H1 (cell line): ENCODE data around the gene STK33. TPM values are rescaled to one million over a fixed set of nuclear protein-coding genes. Genes with fewer than 3 reads are reported as not detected.

Source experiments
- CTCF ChIA-PET: fragments of 300-600 bp; sonication (Branson Sonifier 250); formaldehyde crosslinking; loops from one replicate; lab custom pipeline; 2021; ENCODE audit not compliant: partially characterized antibody; lab: Charles Lee
- POLR2A ChIA-PET: fragments of 300-600 bp; sonication (Branson Sonifier 250); formaldehyde crosslinking; loops from one replicate; lab custom pipeline; 2021; ENCODE audit warnings: inconsistent platforms; ENCODE audit not compliant: partially characterized antibody; lab: Charles Lee
- DNase-seq, 2 experiments: peaks; one replicate each; pipeline versions ENCODE4 v3.0.0 to v3.0.0-alpha.2; 2010 to 2022; ENCODE audit warnings: low spot score in 2 of 2, low read depth in 1 of 2, mixed read lengths in 1 of 2
- FAIRE-seq: peaks from 2 replicates; lab custom pipeline; 2011; peaks lifted over from hg19 to GRCh38; lab: Jason Lieb, UNC
- H2AFZ ChIP-seq: 2 replicates; pipeline ENCODE4 v1.8.1; 2012; ENCODE audit warnings: low read length, inconsistent platforms
- H2AK5ac ChIP-seq: 2 replicates; pipeline ENCODE4 v1.6.1; 2013; ENCODE audit warnings: low read depth, low read length
- H2BK120ac ChIP-seq: replicated peaks from 2 replicates; pipeline ENCODE3; 2013; ENCODE audit warnings: low read depth, low read length, inconsistent platforms
- H2BK12ac ChIP-seq: 2 replicates; pipeline ENCODE4 v1.6.1; 2013; ENCODE audit warnings: low read depth, low read length
- H2BK15ac ChIP-seq: 2 replicates; pipeline ENCODE4 v1.6.1; 2013; ENCODE audit warnings: low read length
- H2BK20ac ChIP-seq: 2 replicates; pipeline ENCODE4 v1.6.1; 2013; ENCODE audit warnings: low read length
- H2BK5ac ChIP-seq: 2 replicates; pipeline ENCODE4 v1.6.1; 2013; ENCODE audit warnings: low read depth, low read length
- H3K14ac ChIP-seq: 2 replicates; pipeline ENCODE4 v1.6.1; 2013; ENCODE audit warnings: inconsistent platforms; ENCODE audit not compliant: insufficient read length
- H3K18ac ChIP-seq: 2 replicates; pipeline ENCODE4 v1.6.1; 2013; ENCODE audit warnings: low read length; ENCODE audit errors: extremely low read depth
- H3K23ac ChIP-seq: 2 replicates; pipeline ENCODE4 v1.6.1; 2013; ENCODE audit warnings: inconsistent platforms; ENCODE audit not compliant: insufficient read length
- H3K23me2 ChIP-seq: 2 replicates; pipeline ENCODE4 v1.6.1; 2013; ENCODE audit warnings: low read depth, low read length
- H3K27ac ChIP-seq: 2 replicates; pipeline ENCODE4 v1.6.1; 2011; ENCODE audit warnings: low read depth, low read length, inconsistent platforms
- H3K27me3 ChIP-seq, 4 experiments: replicated peaks in 1 of 4; 1 replicate in 1 of 4; 2 replicates in 3 of 4; pipeline versions ENCODE4 v1.6.1 to v1.8.1; 2011 to 2013; ENCODE audit warnings: low read length in 3 of 4, mild to moderate bottlenecking in 3 of 4, inconsistent platforms in 2 of 4, mixed read lengths in 2 of 4, moderate library complexity in 1 of 4; ENCODE audit not compliant: control insufficient read depth in 3 of 4, insufficient read depth in 3 of 4; ENCODE audit errors: extremely low read depth in 1 of 4
- H3K36me3 ChIP-seq, 4 experiments: 2 replicates each; pipeline versions ENCODE4 v1.6.1 to v1.8.1; 2011 to 2013; ENCODE audit warnings: mild to moderate bottlenecking in 4 of 4, low read length in 3 of 4, moderate library complexity in 2 of 4, control low read depth in 1 of 4, inconsistent platforms in 1 of 4; ENCODE audit not compliant: insufficient read depth in 4 of 4, control insufficient read depth in 2 of 4
- H3K4ac ChIP-seq: replicated peaks from 2 replicates; pipeline ENCODE3; 2013; ENCODE audit warnings: low read length, low read depth, mixed read lengths, inconsistent platforms; ENCODE audit not compliant: insufficient read length
- H3K4me1 ChIP-seq, 4 experiments: replicated peaks in 1 of 4; 1 replicate in 1 of 4; 2 replicates in 3 of 4; pipeline versions ENCODE4 v1.6.1 to v1.8.1; 2011 to 2013; ENCODE audit warnings: low read length in 3 of 4, inconsistent platforms in 2 of 4, mixed read lengths in 1 of 4; ENCODE audit not compliant: insufficient read depth in 4 of 4, control insufficient read depth in 3 of 4
- H3K4me2 ChIP-seq, 2 experiments: 2 replicates each; pipeline versions ENCODE4 v1.6.1 to v1.8.1; 2011 to 2013; ENCODE audit warnings: low read depth in 2 of 2, low read length in 2 of 2, control low read depth in 1 of 2, inconsistent platforms in 1 of 2, mild to moderate bottlenecking in 1 of 2; ENCODE audit not compliant: insufficient read depth in 1 of 2
- H3K4me3 ChIP-seq, 4 experiments: fragments of 200-600, 300-600 bp in 1 of 4; sonication (generic), shearing (Covaris generic), sonication (Bioruptor Twin) in 1 of 4; 2 replicates each; pipeline versions ENCODE4 v1.5.1 to v1.8.1; 2011 to 2016; ENCODE audit warnings: low read length in 4 of 4, low read depth in 3 of 4, control low read depth in 2 of 4, inconsistent platforms in 2 of 4, mild to moderate bottlenecking in 2 of 4, mixed read lengths in 1 of 4, moderate library complexity in 1 of 4; ENCODE audit not compliant: insufficient read depth in 2 of 4; ENCODE audit errors: extremely low read depth in 1 of 4
- H3K56ac ChIP-seq: replicated peaks from 2 replicates; pipeline ENCODE3; 2013; ENCODE audit warnings: low read depth, mild to moderate bottlenecking, mixed read lengths, low read length, inconsistent platforms; ENCODE audit not compliant: insufficient read length
- H3K79me1 ChIP-seq: 2 replicates; pipeline ENCODE4 v1.6.1; 2013; ENCODE audit warnings: low read depth, low read length, control low read depth
- H3K79me2 ChIP-seq, 2 experiments: 2 replicates each; pipeline versions ENCODE4 v1.6.1 to v1.8.1; 2012 to 2013; ENCODE audit warnings: low read length in 2 of 2, mild to moderate bottlenecking in 2 of 2, inconsistent platforms in 1 of 2; ENCODE audit not compliant: insufficient read depth in 2 of 2, control insufficient read depth in 1 of 2
- H3K9ac ChIP-seq, 4 experiments: replicated peaks in 1 of 4; 1 replicate in 1 of 4; 2 replicates in 3 of 4; pipeline versions ENCODE4 v1.6.1 to v1.8.1; 2011 to 2013; ENCODE audit warnings: low read depth in 3 of 4, low read length in 3 of 4, control low read depth in 2 of 4, mild to moderate bottlenecking in 2 of 4, moderate library complexity in 2 of 4, inconsistent platforms in 1 of 4; ENCODE audit errors: extremely low read depth in 1 of 4
- H3K9me3 ChIP-seq, 2 experiments: 2 replicates each; pipeline versions ENCODE4 v1.6.1 to v1.8.1; 2012 to 2013; ENCODE audit warnings: mild to moderate bottlenecking in 2 of 2, moderate library complexity in 2 of 2, control low read depth in 1 of 2, inconsistent platforms in 1 of 2, low read depth in 1 of 2, low read length in 1 of 2, mixed read lengths in 1 of 2; ENCODE audit not compliant: insufficient read depth in 2 of 2
- H4K20me1 ChIP-seq, 2 experiments: replicated peaks in 1 of 2; 2 replicates each; pipeline versions ENCODE3 to v1.8.1; 2011 to 2013; ENCODE audit warnings: inconsistent platforms in 2 of 2, low read length in 2 of 2, mild to moderate bottlenecking in 1 of 2; ENCODE audit not compliant: insufficient read depth in 2 of 2, control insufficient read depth in 1 of 2
- H4K5ac ChIP-seq: 2 replicates; pipeline ENCODE4 v1.6.1; 2013; ENCODE audit warnings: low read length, low read depth, mixed read lengths, inconsistent platforms; ENCODE audit not compliant: insufficient read length
- H4K8ac ChIP-seq: 2 replicates; pipeline ENCODE4 v1.8.0; 2013; ENCODE audit warnings: mild to moderate bottlenecking, moderate library complexity, low read length, inconsistent platforms; ENCODE audit not compliant: insufficient read depth; ENCODE audit errors: extremely low read depth
- H4K91ac ChIP-seq: replicated peaks from 2 replicates; pipeline ENCODE3; 2013; ENCODE audit warnings: low read length, mixed read lengths, inconsistent platforms; ENCODE audit not compliant: insufficient read length
- CHD1 ChIP-seq: IDR thresholded peaks from 2 replicates; pipeline ENCODE4 v1.6.1; 2012; ENCODE audit warnings: low read depth, low read length, improper control_type of control experiment
- RAD21 ChIP-seq, 2 experiments: IDR thresholded peaks in 1 of 2; conservative IDR thresholded peaks in 1 of 2; 2 replicates each; pipeline ENCODE4 v1.6.1; 2011; ENCODE audit warnings: low read depth in 2 of 2, low read length in 2 of 2, improper control_type of control experiment in 1 of 2, inconsistent platforms in 1 of 2, mild to moderate bottlenecking in 1 of 2, moderate library complexity in 1 of 2
- WGBS, 2 experiments: shearing (Covaris generic) in 1 of 2; methylation state at CpG; one replicate each; pipeline versions ENCODE4 v1.1.6 to v1.1.7; 2013 to 2015; ENCODE audit warnings: low lambda C conversion rate in 2 of 2, mixed read lengths in 2 of 2, inconsistent platforms in 1 of 2, low coverage in 1 of 2, missing lambda C conversion rate in 1 of 2; ENCODE audit not compliant: insufficient replicate concordance in 2 of 2, insufficient coverage in 1 of 2, insufficient read length in 1 of 2; ENCODE audit errors: extremely low coverage in 1 of 2, missing lambda C conversion rate in 1 of 2; 5-methylcytosine and 5-hydroxymethylcytosine counted together
- polyA plus RNA-seq, 7 experiments: library from polyadenylated mRNA; depleted of rRNA in 3 of 7; stranded (reverse) in 5 of 7; unstranded in 2 of 7; fragments of >200 nt in 5 of 7; fragments of 200-250 nt in 2 of 7; gene quantifications; 1 replicate in 5 of 7; 2 replicates in 1 of 7; 4 replicates in 1 of 7; pipeline versions ENCODE4 v1.2.1 to v1.2.3, GENCODE V29; 2011 to 2013; ENCODE audit warnings: missing spikeins in 2 of 7, mixed read lengths in 2 of 7
- total RNA-seq: library from RNA; stranded (reverse); fragmentation: NEBNext Ultra II Directional; extraction: Animal tissue kit (Norgen Biotek cat#: 25700); gene quantifications from 2 replicates; pipeline ENCODE4 v1.2.1, GENCODE V29; 2021
- TF ChIP-seq, protein P1 (sequence below), 3 experiments: IDR thresholded peaks; 1 replicate in 2 of 3; 2 replicates in 1 of 3; pipeline versions ENCODE4 v1.5.1 to v1.6.1; 2011; ENCODE audit warnings: low read length in 3 of 3, mild to moderate bottlenecking in 3 of 3, inconsistent platforms in 2 of 3, low read depth in 1 of 3, moderate library complexity in 1 of 3; ENCODE audit not compliant: insufficient read depth in 1 of 3; ENCODE audit errors: control extremely low read depth in 1 of 3

STK33 gene
- total and polyA plus RNA-seq, 2 of the 8 experiments (the other 6 are each of a cell fraction or from before 2014, with no cell fraction given), result 8.8 to 25.1 TPM

GRCh38 chr11:8604078-8604723 lies 10.2 kb upstream of the STK33 start:
- H3K4ac ChIP-seq, result no peak overlapping the region
- H3K79me1 ChIP-seq, result no peaks in the 10 kb centered on the region
- H2BK20ac ChIP-seq, result no peak overlapping the region
- H3K18ac ChIP-seq, result no peak overlapping the region
- no peaks in the 10 kb centered on the region for H3K9me3 ChIP-seq
- no peak overlapping the region for H3K4me3 ChIP-seq
- H3K56ac ChIP-seq, result no peak overlapping the region
- FAIRE-seq, result peak; percentile 75
- H3K27ac ChIP-seq, result no peak overlapping the region
- no peak overlapping the region for H2BK15ac ChIP-seq
- H3K4me1 ChIP-seq, result no peaks in the 10 kb centered on the region
- no peak overlapping the region for H2BK120ac ChIP-seq
- WGBS, 2 experiments, result 35% methylated on average over 9 of the region's 9 CpGs; no CpG with 5 or more reads in 1 of the 2 experiments
- no peak overlapping the region for H4K5ac ChIP-seq
- H4K20me1 ChIP-seq, result no peaks in the 10 kb centered on the region
- TF ChIP-seq RAD21 (IDR thresholded peaks at IDR 0.05 in 1 of 2, conservative IDR thresholded peaks at IDR 0.05 in 1 of 2; ENCODE audit: low read depth in 2 of 2, low read length in 2 of 2) (peak; percentile 69 to 77), CHD1 (no peak)
- TF ChIP-seq, protein P1, sequence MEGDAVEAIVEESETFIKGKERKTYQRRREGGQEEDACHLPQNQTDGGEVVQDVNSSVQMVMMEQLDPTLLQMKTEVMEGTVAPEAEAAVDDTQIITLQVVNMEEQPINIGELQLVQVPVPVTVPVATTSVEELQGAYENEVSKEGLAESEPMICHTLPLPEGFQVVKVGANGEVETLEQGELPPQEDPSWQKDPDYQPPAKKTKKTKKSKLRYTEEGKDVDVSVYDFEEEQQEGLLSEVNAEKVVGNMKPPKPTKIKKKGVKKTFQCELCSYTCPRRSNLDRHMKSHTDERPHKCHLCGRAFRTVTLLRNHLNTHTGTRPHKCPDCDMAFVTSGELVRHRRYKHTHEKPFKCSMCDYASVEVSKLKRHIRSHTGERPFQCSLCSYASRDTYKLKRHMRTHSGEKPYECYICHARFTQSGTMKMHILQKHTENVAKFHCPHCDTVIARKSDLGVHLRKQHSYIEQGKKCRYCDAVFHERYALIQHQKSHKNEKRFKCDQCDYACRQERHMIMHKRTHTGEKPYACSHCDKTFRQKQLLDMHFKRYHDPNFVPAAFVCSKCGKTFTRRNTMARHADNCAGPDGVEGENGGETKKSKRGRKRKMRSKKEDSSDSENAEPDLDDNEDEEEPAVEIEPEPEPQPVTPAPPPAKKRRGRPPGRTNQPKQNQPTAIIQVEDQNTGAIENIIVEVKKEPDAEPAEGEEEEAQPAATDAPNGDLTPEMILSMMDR (IDR thresholded peaks at IDR 0.05; ENCODE audit: control extremely low read depth in 1 of 3, insufficient read depth in 1 of 3, low read depth in 1 of 3, low read length in 3 of 3), result peak; percentile 81 to 93 (median 86)
- no peak overlapping the region for H2AK5ac ChIP-seq
- DNase-seq, result peak; percentile 17 to 88
- no peak overlapping the region for H4K8ac ChIP-seq
- POLR2A ChIA-PET, result interaction anchor here (0.6 to 3.5 kb wide), 5 partner anchors 10 to 222 kb away, joined by 3 to 16 read pairs (median 4); partner anchors contain the start of genes RPL27A, STK33 and TRIM66
- CTCF ChIA-PET, result interaction anchor here (0.6 to 2.4 kb wide), 13 partner anchors 8 to 235 kb away, joined by 3 to 15 read pairs (median 3); partner anchors contain the start of gene STK33
- no peaks in the 10 kb centered on the region for H3K79me2 ChIP-seq
- H3K23me2 ChIP-seq, result no peaks in the 10 kb centered on the region
- no peaks in the 10 kb centered on the region for H3K27me3 ChIP-seq
- H2BK12ac ChIP-seq, result no peak overlapping the region
- no peak overlapping the region for H3K14ac ChIP-seq
- H4K91ac ChIP-seq, result no peak overlapping the region
- no peak overlapping the region for H2BK5ac ChIP-seq
- peak overlapping the region; percentile 47; the same call in 1 of the 2 replicates for H2AFZ ChIP-seq
- H3K23ac ChIP-seq, result no peak overlapping the region
- H3K9ac ChIP-seq, result no peak overlapping the region
- H3K4me2 ChIP-seq, result no peak overlapping the region
- no peaks in the 10 kb centered on the region for H3K36me3 ChIP-seq
